ENCODE measurements around the gene COL20A1.
A peak's percentile ranks its signal among the peaks of the same experiment; 100 is the strongest.

COL20A1 gene

DNA sequence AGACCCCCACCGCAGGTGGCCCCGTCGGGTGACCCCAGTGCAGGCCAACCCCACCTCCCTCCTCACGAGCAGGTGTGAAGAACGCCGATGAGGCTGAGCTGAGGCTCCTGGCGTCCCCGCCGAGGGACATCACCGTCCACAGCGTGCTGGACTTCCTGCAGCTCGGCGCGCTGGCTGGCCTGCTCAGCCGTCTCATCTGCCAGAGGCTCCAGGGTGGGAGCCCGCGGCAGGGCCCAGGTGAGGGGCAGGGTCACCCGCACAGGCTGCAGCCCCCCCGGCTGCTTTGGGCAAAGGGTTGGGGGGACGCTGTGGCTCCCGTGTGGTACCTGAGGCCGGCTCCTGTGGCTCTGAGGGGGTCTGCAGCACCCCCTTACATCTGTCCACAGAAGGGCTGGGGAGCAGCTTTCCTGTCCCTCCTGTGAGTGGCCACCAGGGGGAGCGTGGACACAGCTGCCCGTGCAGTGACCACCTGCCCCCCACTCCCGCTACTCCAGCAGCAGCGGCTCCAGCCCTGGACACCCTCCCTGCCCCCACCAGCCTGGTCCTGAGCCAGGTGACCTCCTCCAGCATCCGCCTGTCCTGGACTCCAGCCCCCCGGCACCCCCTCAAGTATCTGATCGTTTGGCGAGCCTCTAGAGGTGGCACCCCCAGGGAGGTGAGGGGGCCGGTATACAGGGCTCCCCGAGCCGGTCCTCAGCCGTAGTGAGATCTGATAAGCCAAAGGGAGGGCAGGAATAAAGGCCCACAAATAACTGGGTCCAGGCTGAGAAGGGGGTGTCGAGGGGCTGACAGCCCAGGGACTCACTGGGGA, 16.5 kb downstream of the COL20A1 start:
- DNase-seq (ENCODE audit: low read depth) = peak; percentile 19

DNA sequence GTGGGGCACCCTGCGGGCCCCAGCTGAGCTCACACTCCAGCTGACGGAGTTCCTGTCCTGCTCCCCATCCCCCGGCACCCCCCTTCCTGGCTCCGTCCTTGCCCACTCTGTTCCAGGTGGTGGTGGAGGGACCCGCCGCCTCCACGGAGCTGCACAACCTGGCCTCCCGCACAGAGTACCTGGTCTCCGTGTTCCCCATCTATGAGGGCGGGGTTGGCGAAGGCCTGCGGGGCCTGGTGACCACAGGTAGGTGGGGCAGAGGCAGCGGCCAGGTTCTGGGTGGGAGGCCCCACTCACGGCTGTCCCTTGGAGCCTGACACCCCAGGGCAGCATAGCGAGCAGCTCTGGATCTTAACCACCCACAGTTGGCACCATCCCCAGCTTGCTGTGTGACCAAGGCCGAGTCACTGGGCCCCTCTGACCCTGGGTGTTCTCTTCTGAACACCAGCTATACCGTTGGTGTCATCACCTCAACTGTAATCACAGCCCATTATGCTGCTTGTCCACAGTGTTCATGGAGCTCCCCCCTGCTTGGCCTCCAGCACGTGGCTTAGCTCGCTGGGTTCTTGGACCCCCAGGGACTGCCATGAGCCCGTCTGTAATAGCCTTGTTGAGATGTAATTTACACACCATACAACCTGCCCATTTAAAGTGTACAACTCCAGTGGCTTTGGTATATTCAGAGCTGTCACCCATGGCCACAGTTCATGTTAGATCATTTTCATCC, 17.4 kb downstream of the COL20A1 start:
- DNase-seq (ENCODE audit: low read depth) = no peak

DNA sequence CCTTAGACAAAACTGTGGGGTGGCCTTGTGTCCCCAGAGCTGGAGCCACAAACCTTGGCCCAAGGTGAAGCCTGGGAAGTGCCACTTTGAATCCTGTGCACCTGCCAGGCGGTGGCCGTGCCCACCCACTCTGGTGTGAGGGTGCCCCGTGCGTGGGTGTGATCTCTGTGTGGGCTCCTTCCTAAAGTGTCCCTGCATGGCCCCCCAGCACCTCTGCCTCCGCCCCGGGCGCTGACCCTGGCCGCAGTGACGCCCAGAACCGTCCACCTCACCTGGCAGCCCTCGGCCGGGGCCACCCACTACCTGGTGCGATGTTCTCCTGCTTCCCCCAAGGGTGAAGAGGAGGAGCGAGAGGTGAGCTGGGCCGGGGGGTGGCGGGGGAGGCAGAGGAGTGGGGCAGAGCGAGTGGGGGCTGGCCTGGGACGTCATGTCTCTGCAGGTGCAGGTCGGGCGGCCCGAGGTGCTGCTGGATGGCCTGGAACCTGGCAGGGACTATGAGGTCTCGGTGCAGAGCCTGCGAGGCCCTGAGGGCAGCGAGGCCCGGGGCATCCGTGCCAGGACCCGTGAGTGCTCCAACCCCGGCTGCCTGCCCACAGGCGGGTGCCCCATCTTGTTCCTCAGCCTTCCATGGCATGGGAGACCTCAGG, 18.3 kb downstream of the COL20A1 start:
- DNase-seq (ENCODE audit: low read depth) = no peak

DNA sequence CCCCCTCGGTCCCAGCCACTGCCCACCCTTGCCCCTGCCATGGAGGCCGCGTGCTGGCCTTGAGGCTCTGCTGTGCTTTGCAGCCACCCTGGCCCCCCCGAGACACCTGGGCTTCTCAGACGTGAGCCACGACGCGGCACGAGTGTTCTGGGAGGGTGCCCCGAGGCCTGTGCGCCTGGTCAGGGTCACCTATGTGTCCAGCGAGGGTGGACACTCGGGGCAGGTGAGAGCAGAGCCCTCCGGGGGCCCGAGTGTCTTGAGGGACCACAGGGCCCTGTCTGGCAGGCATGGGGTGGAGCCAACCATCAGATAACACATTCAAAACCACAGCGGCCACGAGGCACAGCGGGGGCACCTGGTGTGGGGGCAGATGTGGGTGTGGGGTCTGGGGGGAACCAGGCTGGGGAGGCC, 18.9 kb downstream of the COL20A1 start:
- no peak for DNase-seq (ENCODE audit: low read depth)

DNA sequence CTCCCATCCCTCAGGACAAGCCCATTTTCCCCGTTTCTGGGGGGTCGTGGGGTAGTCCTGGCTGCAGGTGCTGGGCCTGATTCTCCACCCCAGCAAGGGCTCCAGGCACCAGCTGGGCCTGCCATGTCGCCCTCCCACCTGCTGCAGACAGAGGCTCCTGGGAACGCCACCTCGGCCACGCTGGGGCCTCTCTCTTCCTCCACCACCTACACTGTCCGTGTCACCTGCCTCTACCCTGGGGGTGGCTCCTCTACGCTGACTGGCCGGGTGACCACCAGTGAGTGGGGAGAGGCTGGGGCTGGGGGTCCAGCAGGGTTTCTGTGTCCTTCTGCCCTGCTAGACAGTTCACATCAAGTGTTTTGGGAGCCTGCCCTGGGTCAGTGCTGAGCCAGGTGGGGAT, 19.3 kb downstream of the COL20A1 start:
- DNase-seq (ENCODE audit: low read depth) = no peak

DNA sequence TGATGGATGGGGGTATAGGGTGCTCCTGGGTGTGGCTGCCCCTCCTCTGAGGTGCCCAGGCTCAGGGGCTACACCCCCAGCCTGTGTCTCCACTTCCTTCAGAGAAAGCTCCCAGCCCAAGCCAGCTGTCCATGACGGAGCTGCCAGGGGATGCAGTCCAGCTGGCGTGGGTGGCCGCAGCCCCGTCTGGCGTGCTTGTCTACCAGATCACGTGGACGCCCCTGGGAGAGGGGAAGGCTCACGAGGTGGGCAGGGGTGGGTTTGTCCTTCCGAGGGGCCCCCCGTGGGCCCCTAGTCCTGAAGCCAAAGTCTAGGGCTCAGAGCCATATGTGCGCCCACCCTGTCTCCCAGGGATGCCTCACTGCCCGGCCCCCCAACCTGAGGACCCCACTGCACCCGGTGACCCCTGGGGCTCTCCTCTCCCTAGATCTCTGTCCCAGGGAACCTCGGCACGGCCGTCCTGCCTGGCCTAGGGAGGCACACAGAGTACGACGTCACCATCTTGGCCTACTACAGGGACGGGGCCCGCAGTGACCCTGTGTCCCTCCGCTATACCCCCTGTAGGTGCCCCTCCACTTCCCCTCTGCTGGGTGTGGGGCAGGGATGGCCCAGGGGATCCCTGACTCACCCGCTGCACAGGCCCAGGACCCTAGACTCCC, 19.8 kb downstream of the COL20A1 start:
- DNase-seq (ENCODE audit: low read depth) = no peak

DNA sequence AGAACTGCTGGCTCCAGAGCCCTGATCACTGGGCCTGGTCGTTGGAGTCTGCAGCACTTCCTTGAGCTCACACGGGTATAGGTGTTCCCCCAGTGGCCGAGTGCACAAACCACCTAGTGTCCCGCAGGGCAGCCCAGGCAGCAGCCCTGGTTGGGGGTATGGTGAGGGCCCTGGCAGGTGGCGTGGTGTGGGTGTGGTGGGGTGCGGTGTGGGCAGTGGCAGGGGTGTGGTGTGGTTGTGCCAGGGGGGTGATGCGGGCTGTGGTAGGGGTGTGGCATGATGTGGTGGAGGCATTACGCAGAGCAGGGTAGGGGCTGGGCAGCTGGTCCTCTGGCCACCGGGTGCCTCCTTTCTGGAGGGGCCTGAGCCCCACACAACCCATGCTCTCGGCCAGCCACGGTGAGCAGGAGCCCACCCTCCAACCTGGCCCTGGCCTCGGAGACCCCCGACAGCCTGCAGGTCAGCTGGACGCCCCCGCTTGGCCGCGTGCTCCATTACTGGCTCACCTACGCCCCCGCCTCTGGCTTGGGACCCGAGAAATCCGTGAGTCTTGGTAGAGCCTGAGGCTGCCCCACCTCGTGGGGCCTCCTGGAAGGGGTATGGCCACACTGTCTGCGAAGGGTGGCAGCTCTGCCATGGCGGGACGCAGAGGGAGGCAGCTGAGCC, 20.5 kb downstream of the COL20A1 start:
- no peak for DNase-seq (ENCODE audit: low read depth)

DNA sequence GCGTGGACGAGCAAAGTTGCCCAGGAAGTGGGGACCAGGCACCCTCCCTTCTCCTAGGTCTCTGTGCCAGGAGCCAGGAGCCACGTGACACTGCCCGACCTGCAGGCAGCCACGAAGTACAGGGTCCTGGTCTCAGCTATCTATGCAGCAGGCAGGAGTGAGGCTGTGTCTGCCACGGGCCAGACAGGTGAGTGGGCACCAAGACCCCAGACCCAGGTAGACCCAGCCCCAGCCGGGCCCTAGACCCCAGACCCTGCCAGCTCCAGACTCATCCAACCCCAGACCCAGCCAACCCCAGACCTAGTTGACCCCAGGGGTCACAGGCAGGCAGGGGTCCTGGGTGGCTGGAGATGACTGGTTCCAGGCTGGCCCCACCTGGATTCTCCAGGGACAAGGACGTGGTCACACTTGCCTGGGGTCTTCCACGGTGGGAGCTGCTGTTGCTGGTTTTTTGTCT, 21.1 kb downstream of the COL20A1 start:
- no peak for DNase-seq (ENCODE audit: low read depth)

DNA sequence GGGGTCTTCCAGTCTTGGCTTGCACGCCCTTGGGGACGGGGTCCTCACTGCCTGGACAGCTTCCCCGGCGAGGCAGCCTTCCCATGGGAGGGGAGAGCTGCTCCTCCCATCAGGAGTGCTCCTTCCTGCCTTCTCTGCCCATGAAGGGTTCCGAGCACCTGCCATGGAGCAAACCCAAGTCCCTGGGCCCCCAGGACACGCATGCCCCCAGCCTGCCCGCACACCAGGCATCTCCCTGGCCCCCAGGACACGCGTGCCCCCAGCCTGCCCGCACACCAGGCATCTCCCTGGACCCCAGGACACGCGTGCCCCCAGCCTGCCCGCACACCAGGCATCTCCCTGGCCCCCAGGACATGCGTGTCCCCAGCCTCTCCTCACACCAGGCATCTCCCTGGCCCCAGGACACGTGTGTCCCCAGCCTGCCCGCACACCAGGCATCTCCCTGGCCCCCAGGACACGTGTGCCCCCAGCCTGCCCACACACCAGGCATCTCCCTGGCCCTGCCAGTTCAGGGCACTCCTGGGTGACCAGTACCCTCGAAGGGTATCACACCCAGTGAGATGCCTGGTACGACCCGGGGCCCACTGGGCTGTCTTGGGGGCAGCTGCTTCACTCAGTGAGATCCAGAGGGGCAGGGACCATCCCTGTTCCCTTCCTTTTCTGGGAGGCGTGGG, 21.7 kb downstream of the COL20A1 start:
- DNase-seq (ENCODE audit: low read depth) = no peak

DNA sequence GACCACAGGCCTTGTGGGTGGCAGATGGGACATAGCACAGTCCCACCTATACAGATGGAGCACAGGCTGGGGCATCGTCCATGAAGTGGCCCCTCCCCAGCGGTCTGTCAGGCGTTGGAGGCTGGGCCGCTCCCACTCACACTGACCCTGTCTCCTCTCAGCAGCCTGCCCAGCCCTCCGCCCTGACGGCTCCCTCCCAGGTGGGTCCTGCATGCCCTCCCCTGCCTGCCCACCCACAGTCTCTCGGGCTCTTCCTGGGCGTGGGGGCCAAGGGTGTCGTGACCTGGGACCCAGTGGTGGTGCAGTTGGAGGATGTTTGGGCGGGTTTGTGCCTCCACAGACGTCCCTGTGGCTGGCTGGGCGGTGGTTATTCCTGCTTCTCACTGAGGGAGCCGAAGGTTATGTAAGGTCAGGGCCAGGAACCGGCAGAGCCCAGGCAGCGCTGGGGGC, 22.3 kb downstream of the COL20A1 start:
- no peak for DNase-seq (ENCODE audit: low read depth)

DNA sequence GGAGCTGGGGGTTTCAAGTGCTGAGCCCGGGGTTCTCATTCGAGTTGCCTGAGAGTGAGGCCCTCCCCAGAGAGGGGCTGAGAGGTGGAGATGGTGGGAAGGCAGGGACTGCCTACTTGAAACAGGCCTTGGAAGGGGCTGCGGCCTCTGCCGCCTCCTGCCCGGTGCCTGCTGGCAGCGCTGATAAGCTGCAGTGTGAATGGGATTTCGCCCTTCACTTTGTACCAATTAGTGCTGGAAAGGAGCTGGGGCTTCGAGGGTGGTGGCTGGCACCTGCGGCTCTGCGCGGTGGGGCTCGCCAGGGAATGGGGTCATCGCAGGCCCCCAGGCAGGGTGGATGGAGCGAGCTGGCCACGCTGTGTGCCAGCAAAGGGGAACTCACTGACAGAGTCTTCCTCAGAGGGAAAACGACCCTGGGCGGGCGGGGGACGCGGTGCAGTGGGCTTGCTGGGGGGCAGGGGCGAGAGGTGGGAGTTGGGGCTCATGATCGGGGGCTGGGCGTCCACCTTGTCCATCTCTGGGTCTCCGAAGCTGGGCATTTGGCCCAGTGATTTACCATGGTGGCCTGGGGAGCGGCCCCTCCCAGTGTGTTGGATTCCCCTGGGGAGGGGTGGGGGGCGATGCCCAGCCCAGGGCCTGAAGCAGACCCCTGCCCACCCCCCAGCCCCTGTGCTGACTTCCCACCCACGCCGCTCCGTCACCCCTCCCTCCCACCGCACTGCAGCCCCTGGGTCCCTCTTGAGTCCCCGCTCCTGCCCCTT, 22.9 kb downstream of the COL20A1 start:
- no peak for DNase-seq (ENCODE audit: low read depth)

DNA sequence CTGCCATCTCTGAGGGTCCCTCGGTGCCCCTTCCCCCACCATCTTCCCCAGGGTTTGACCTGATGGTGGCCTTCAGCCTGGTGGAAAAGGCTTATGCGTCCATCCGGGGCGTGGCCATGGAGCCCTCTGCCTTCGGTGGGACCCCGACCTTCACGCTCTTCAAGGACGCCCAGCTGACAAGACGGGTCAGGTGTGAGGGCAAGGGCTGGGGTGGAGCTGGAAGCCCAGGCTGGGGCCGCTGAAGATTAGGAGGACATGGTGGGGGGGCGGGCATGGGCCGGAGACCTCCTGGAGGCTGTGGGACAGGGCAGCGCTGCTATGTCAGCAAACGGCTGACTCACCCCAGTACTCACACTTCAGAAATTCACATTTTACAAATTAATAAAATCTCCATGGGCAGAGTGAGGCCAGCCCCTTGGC, 23.5 kb downstream of the COL20A1 start:
- DNase-seq (ENCODE audit: low read depth) = no peak

DNA sequence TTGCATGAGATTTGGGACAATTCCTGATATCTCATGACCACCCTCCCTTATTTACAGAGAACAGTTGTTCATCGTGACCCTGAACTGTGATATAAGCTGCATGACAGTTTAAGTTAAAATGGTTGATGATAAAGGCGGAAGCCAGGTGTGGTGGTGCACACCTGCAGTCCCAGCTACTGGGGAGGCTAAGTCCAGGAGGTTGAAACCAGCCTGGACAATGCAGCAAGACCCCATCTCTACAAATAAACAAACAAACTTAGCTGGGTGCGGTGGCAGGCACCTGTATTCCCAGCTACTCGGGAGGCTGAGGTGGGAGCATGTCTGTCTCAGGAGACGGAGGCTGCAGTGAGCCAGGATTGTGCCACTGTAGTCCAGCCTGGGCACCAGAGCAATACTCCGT, 24.1 kb downstream of the COL20A1 start:
- DNase-seq (ENCODE audit: low read depth) = no peak

DNA sequence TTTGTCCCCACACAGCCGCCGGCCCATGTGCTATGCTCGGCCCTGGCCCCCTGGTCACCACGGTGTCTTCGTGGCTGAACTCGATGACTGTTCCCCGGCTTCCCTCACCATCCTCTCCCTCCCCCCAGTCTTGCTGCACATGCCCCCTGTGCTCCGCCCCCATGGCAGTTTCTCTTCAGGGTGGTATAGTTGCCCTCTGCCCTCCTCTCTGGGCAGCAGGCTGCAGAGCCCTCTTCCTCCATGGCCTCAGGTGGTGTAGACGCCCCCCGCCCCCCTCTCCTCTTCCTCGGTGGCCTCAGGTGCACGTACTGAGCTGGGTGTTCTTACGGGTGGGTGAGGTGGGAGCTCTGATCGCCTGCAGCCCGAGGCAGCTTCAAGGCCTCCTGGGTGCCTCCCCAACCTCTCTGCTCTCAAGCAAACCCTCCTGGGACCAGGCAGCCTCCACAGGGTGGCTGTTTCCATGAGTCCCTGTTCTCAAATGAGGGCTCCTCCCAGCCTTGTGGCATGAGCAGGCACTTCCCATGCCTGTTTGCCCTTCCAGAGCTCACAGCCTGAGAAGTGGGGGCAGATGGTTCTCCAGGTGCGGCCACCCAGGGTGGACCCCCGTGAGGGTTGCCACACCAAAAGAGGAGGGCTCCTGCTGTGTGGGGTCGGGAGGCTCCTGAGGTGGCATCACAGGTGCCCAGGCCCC, 24.8 kb downstream of the COL20A1 start:
- DNase-seq (ENCODE audit: low read depth) = no peak

DNA sequence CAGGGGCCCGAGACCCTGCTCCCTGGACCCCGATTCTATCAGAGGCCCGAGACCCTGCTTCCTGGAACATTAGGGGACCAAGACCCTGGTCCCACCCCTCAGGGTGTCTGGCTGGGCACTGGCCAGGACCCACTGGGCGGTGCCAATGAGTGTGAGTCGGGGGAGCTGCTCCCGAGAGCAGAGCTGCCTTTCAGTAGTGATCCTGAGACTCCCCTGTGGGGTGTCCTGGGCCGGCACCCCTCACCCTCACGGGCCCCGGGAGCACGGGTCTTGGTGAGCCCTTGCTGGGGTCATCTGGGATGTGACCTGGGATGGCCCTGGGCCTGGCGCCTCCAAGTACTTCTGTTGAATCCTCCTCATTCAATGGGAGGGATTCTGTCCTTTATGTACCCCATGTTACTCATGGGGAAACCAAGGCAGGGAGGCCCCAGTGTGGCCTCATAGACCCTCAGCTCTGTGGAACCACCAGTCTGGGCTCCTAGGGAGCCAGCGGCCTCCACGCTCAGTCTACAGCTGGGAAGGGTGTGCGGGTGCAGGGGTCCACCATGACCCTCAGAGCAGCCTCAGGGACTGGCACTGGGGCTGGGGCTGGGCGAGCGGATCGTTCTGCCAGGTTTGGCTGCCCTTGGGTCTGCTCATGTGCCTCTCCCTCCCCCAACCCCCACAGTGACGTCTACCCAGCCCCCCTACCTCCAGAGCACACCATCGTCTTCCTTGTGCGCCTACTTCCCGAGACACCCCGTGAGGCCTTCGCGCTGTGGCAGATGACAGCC, 25.6 kb downstream of the COL20A1 start:
- DNase-seq (ENCODE audit: low read depth) = no peak

DNA sequence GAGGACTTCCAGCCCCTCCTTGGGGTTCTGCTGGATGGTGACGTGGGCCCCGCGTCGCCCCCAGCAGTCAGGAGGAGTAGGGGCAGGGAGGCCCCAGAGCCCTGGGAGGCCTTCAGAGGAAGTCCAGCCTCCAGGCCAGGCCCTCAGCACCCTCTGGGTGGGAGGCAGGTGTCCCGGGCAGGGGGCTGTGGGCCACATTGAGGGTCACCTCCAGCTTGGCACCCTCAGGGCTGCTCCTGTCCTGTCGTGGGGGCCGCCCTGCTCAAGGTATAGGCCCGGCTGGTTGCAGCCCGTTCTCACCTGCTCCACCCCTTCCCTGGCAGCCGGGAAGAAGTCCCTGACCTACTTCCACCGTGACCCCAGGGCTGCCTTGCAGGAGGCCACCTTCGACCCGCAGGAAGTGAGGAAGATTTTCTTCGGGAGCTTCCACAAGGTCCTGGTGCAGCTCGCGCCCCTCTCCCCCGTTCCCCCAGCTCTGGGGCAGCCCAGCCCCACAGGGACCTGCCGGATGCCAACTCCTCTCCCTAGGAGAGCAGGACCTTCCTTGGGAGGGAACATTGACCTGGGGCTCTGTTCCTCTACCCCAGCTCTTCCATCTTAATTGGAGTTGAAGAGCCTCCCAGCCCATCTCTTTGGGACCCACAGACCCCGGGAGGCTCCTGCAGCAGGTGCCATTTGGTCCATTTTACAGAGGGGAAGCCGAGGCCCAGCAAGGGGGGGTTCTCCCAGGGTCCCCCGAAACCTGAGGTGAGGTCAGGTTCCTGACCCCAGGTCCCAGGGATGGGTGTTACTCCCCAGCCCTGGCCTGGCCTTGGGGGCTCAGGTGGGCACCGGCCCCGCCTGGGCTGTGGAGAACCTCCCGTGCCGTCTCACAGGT, 26.4 kb downstream of the COL20A1 start:
- DNase-seq (ENCODE audit: low read depth) = no peak

DNA sequence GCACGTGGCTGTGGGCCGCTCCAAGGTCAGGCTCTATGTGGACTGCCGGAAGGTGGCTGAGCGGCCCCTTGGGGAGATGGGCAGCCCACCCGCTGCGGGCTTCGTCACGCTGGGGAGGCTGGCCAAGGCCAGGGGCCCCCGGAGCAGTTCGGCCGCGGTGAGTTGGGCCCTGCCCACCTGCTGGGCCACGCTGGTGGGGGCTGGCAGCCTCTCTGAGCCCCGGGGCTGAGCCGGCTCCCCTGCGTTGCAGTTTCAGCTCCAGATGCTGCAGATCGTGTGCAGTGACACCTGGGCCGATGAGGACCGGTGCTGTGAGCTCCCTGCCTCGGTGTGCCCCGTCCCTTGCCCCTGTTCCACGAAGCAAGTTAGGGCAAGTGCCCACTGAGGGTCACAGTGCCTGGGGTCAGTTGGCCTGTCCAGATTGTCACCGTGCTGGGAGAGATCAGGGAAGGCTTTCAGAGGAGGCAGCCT, 27.1 kb downstream of the COL20A1 start:
- DNase-seq (ENCODE audit: low read depth) = no peak

DNA sequence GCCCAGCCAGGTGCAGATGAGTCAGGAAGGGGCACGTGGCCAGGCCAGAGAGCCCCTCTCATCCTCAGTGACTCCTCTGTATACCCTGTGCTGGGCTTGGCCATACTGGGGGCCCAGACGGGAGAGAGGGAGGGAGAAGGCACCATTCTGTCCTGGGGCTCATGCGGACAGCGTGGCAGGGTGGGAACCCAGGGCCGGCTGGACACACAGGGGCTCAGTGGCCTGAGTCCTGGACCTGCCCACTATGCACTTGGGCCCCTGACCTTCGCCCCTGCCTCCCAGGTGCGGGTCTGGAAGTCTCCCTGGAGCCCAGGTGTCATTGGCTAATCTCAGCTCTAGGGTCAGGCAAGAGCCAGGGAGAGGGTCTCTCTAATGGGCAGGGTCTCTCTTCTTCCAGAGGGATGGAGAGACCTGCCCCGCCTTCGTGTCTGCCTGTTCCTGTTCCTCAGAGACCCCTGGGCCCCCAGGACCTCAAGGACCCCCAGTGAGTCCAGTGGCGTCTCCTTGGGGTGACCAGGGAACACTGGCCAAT, 27.7 kb downstream of the COL20A1 start:
- DNase-seq (ENCODE audit: low read depth) = no peak
